Hepatocyte (in vitro differentiated cells): Measurements from ENCODE around the gene MYLIP. TPM values are rescaled to one million over a fixed set of nuclear protein-coding genes. Genes with fewer than 3 reads are reported as not detected.

Experiments used
- DNase-seq: peaks from one replicate; pipeline ENCODE4 v3.0.0-alpha.2; 2016; ENCODE audit warnings: low spot score
- H2AFZ ChIP-seq: fragments of 200-600 bp; sonication (generic); 2 replicates; pipeline ENCODE4 v1.6.0; 2016; ENCODE audit warnings: antibody characterized with exemption, mild to moderate bottlenecking
- H3K27ac ChIP-seq: fragments of 200-600 bp; sonication (generic); 2 replicates; pipeline ENCODE4 v1.5.1; 2016; ENCODE audit warnings: mild to moderate bottlenecking
- H3K27me3 ChIP-seq: fragments of 200-600 bp; sonication (generic); 2 replicates; pipeline ENCODE4 v1.6.1; 2016
- H3K36me3 ChIP-seq: fragments of 200-600 bp; sonication (generic); replicated peaks from 2 replicates; pipeline ENCODE4 v1.5.1; 2016; ENCODE audit warnings: low read depth; ENCODE audit not compliant: insufficient read depth
- H3K4me1 ChIP-seq: fragments of 200-600 bp; sonication (generic); 2 replicates; pipeline ENCODE4 v1.5.1; 2016; ENCODE audit warnings: mild to moderate bottlenecking, moderate library complexity; ENCODE audit not compliant: insufficient read depth
- H3K4me2 ChIP-seq: fragments of 200-600 bp; sonication (generic); 2 replicates; pipeline ENCODE4 v1.6.0; 2016
- H3K4me3 ChIP-seq: fragments of 200-600 bp; sonication (generic); 2 replicates; pipeline ENCODE4 v1.5.1; 2016; ENCODE audit warnings: mild to moderate bottlenecking
- H3K79me2 ChIP-seq: fragments of 200-600 bp; sonication (generic); 2 replicates; pipeline ENCODE4 v1.6.0; 2017; ENCODE audit warnings: mild to moderate bottlenecking
- H3K9me2 ChIP-seq: fragments of 200-600 bp; sonication (generic); replicated peaks from 2 replicates; pipeline ENCODE4 v1.6.0; 2017; ENCODE audit warnings: mild to moderate bottlenecking; ENCODE audit not compliant: insufficient read depth
- H3K9me3 ChIP-seq: fragments of 200-600 bp; sonication (generic); 2 replicates; pipeline ENCODE4 v1.5.1; 2016; ENCODE audit warnings: low read depth, mild to moderate bottlenecking
- H4K20me1 ChIP-seq: fragments of 200-600 bp; sonication (generic); 2 replicates; pipeline ENCODE4 v1.6.0; 2016; ENCODE audit warnings: mild to moderate bottlenecking; ENCODE audit not compliant: insufficient read depth, poor library complexity, severe bottlenecking
- EZH2 ChIP-seq: fragments of 200-600 bp; sonication (generic); IDR thresholded peaks from 2 replicates; pipeline ENCODE4 v1.6.1; 2016; ENCODE audit warnings: antibody characterized with exemption, mild to moderate bottlenecking, borderline replicate concordance
- EZH2phosphoT487 ChIP-seq: fragments of 200-600 bp; sonication (generic); IDR thresholded peaks from one replicate; pipeline ENCODE4 v1.6.1; 2018; ENCODE audit warnings: antibody characterized with exemption, mild to moderate bottlenecking, low read depth, moderate library complexity; ENCODE audit not compliant: unreplicated experiment, severe bottlenecking
- WGBS: methylation state at CpG from one replicate; pipeline ENCODE4 v1.1.6; 2016; ENCODE audit warnings: low lambda C conversion rate; ENCODE audit errors: missing lambda C conversion rate; 5-methylcytosine and 5-hydroxymethylcytosine counted together
- polyA plus RNA-seq: library from polyadenylated mRNA; unstranded; fragments of >200 nt; fragmentation: Nextera tagmentation; extraction: Ambion mirVana; gene quantifications from 2 replicates; pipeline ENCODE4 v1.2.1, GENCODE V29; 2016
- total RNA-seq: library from RNA; depleted of rRNA; stranded (reverse); fragments of >200 nt; gene quantifications from 2 replicates; pipeline ENCODE4 v1.2.3, GENCODE V29; 2014
- TF ChIP-seq, protein P1 (sequence below): fragments of 200-600 bp; sonication (generic); IDR thresholded peaks from 2 replicates; pipeline ENCODE4 v1.5.1; 2016; ENCODE audit warnings: antibody characterized with exemption, mild to moderate bottlenecking; ENCODE audit not compliant: poor library complexity

MYLIP gene
- total and polyA plus RNA-seq, 2 experiments from 2014 or later, result 76.0 to 85.7 TPM

DNA sequence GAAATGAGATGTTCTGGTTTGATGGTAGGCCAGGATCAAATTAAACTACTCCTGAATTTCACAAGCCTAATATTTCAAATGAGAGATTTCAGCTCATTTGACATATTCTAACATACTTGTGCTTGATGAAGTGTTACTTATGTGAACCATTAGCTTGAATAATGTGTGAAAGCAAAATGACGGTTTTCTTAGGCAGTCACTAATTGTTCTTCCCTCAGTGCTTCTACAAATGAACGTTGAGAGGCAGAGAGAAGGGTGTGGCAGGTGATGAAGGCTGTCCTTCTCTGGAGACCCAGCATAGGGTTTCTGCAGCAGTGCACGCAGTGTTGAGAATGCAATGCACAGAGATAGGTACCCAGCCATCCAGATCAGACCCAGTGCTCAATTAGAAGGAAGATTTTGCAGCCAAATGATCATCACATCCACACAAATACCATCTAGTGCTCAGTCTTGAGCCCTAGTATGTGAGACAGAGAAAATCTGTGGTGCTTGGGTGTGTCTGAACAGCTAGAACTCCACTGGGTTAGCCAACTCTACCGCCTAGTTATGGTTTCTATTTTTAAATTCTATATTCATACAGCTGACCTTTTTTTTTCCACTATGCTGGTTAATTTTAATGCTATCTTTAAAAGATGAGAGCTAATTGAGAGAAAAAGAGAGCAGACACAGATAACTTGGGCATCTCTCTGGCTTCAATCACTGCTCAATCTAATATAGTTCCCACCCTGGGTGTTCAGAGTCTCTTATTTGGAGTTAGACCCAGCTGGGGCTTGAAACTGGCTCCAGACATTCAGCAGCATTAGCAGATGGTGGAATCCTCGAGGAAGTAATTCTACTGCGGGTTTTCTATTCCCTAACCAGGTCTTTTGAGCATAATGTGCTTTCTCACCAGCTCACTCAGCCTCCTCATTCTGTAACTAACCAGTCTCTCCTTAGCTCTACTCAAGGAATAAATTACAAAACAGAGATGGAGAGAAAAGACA is 4.4 kb upstream of the MYLIP start:
- H4K20me1 ChIP-seq, result peaks cover under 1% of the 10 kb centered on the region

GRCh38 chr6:16126056-16126455 is 2.8 kb upstream of the MYLIP start:
- no peaks in the 10 kb centered on the region for H3K27me3 ChIP-seq
- H3K9me2 ChIP-seq, result no peaks in the 10 kb centered on the region
- H3K27ac ChIP-seq, result no peak overlapping the region
- H2AFZ ChIP-seq, result no peak overlapping the region
- H3K9me3 ChIP-seq, result no peaks in the 10 kb centered on the region
- H3K4me2 ChIP-seq, result no peak overlapping the region
- H3K79me2 ChIP-seq, result peaks cover 17% of the 10 kb centered on the region
- no peak for DNase-seq
- no peak overlapping the region for H3K4me3 ChIP-seq
- peaks cover 12% of the 10 kb centered on the region for H4K20me1 ChIP-seq
- no peaks in the 10 kb centered on the region for H3K36me3 ChIP-seq
- no peak for TF ChIP-seq EZH2phosphoT487
- no peak for TF ChIP-seq EZH2
- TF ChIP-seq, protein P1, sequence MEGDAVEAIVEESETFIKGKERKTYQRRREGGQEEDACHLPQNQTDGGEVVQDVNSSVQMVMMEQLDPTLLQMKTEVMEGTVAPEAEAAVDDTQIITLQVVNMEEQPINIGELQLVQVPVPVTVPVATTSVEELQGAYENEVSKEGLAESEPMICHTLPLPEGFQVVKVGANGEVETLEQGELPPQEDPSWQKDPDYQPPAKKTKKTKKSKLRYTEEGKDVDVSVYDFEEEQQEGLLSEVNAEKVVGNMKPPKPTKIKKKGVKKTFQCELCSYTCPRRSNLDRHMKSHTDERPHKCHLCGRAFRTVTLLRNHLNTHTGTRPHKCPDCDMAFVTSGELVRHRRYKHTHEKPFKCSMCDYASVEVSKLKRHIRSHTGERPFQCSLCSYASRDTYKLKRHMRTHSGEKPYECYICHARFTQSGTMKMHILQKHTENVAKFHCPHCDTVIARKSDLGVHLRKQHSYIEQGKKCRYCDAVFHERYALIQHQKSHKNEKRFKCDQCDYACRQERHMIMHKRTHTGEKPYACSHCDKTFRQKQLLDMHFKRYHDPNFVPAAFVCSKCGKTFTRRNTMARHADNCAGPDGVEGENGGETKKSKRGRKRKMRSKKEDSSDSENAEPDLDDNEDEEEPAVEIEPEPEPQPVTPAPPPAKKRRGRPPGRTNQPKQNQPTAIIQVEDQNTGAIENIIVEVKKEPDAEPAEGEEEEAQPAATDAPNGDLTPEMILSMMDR, result no peak
- WGBS, result 85% methylated on average over 3 of the region's 3 CpGs
- H3K4me1 ChIP-seq, result no peaks in the 10 kb centered on the region

More for the DNA sequence above, 4.4 kb upstream of the MYLIP start:
- H3K4me2 ChIP-seq, result no peak overlapping the region
- H3K79me2 ChIP-seq, result peaks cover 5% of the 10 kb centered on the region
- H3K27ac ChIP-seq, result no peak overlapping the region
- no peaks in the 10 kb centered on the region for H3K36me3 ChIP-seq
- 80% methylated on average over 6 of the region's 6 CpGs for WGBS
- H2AFZ ChIP-seq, result no peak overlapping the region
- TF ChIP-seq, protein P1, result no peak
- TF ChIP-seq EZH2phosphoT487 (no peak), EZH2 (no peak)
- no peak for DNase-seq
- H3K4me1 ChIP-seq, result no peaks in the 10 kb centered on the region
- H3K9me3 ChIP-seq, result no peaks in the 10 kb centered on the region
- H3K9me2 ChIP-seq, result no peaks in the 10 kb centered on the region
- H3K4me3 ChIP-seq, result no peak overlapping the region
- no peaks in the 10 kb centered on the region for H3K27me3 ChIP-seq

GRCh38 chr6:16126861-16127260 is 2.0 kb upstream of the MYLIP start:
- no peak overlapping the region for H3K4me2 ChIP-seq
- TF ChIP-seq EZH2phosphoT487, result no peak
- TF ChIP-seq, protein P1, result no peak
- TF ChIP-seq EZH2, result no peak
- no peak overlapping the region for H3K27ac ChIP-seq
- H3K4me3 ChIP-seq, result no peak overlapping the region
- no peak for DNase-seq
- no peak overlapping the region for H2AFZ ChIP-seq
- peaks cover 20% of the 10 kb centered on the region for H4K20me1 ChIP-seq
- H3K79me2 ChIP-seq, result peaks cover 25% of the 10 kb centered on the region
- no peaks in the 10 kb centered on the region for H3K9me2 ChIP-seq
- H3K27me3 ChIP-seq, result no peaks in the 10 kb centered on the region
- peaks cover 2% of the 10 kb centered on the region for H3K4me1 ChIP-seq
- no peaks in the 10 kb centered on the region for H3K9me3 ChIP-seq
- no peaks in the 10 kb centered on the region for H3K36me3 ChIP-seq
- 79% methylated on average over 5 of the region's 5 CpGs for WGBS
